ENCODE results near the gene RPS25.
"Not testable (repeated sequence)": the region's sequence is repeated elsewhere in the genome, so short reads cannot be mapped to it uniquely, and the experiment has no call there.

Gene RPS25

DNA sequence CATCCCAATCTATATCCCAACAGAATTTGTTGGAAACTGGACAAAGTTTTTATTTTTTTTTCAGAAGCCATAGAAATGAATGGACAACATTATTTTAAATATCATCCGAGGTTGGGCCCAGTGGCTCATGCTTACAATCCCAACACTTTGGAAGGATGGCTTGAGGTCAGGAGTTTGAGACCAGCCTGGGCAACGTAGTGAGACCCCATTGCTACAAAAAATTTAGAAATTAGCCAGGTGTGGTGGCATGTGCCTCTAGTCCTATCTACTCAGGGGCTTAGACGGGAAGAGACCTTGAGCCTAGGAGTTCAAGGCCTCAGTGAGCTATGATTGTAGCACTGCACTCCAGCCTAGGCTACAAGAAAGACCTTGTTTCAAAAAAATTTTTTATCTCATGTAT lies 16.7 kb upstream of the RPS25 start:
- DNase-seq: no peak

DNA sequence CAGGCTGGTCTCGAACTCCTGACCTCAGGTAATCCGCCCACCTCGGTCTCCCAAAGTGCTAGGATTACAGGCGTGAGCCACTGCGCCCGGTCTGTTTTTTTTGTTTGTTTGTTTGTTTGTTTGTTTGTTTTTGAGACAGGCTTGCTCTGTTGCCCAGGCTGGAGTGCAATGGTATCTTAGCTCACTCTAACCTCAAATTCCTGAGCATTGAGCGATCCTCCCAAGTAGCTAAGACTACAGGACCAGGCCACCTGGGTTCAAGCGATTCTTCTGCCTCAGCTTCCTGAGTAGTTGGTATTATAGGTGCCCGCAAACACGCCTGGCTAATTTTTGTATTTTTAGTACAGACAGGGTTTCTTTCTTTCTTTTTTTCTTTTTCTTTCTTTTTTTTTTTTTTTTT lies 15.3 kb upstream of the RPS25 start:
- DNase-seq: not testable (repeated sequence)

DNA sequence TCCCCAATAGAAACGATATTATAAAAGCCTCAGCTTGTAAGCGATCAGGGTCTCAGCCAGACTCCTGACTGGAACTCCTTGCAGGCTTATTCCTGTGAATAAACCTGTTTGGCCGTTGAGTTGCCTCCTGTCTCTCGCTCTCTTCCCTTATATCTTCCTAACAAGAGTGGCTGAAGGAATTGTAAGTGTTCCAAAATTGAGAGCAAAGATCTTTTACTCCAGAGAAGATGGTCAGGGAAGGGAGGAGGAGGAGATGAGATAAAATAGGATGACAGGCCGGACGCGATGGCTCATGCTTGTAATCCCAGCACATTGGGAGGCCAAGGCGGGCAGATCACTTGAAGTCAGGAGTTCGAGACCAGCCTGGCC lies 13.8 kb upstream of the RPS25 start:
- no peak for DNase-seq

DNA sequence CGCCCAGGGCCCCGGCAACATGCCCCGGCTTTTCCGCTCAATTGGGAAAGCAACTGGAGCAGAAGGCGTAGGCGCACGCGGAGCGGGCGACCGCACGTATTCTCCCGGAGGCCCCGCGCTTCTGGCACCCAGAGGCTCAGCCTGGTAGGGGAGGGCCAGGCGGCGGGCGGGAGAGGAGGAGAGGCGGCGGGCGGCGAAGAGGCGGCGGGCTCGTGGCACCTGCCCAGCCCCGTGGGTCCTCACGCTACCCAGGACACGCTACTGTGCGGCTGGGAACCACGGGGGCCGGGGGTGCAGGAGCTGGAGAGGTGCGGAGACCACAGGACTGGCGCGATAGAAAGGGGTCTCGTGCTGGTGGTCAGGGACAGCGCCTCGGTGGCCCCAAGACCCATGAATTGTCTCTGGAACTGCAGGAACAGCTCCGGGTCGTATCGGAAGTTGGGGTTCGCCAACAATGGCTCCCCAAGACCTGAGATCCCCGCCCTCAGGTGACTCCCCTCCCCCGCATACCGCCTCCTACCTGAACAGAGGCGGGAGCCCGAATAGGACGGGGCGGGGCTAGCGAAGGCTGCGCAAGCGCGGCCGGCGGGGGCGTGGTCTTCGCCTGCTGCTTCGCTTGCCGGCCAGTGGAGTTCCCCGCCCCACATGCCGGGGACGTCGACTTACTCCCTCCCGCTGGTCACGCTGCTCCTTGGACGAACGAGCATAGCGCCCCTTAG lies 12.3 kb upstream of the RPS25 start, which contains the start of gene SLC37A4:
TSS of gene SLC37A4 (minus strand) at position 549 of the 719 bp plus-strand sequence.
- DNase-seq: peak; percentile 89

DNA sequence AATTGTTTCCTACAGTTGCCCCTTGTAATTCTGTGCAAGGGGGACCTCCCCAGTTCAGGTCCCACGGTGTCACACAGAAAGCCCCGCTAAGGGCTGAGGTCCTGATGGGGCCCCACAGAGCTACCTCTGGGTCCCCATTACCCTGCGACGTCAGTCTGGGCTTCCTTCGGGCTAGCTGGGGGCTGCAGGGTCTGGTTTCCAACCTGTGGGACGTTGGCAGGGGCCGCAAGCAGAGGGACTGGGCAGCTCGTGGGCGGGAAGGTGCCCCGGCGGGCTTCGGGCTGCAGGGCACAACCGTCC lies 11.8 kb upstream of the RPS25 start:
- no peak for DNase-seq

DNA sequence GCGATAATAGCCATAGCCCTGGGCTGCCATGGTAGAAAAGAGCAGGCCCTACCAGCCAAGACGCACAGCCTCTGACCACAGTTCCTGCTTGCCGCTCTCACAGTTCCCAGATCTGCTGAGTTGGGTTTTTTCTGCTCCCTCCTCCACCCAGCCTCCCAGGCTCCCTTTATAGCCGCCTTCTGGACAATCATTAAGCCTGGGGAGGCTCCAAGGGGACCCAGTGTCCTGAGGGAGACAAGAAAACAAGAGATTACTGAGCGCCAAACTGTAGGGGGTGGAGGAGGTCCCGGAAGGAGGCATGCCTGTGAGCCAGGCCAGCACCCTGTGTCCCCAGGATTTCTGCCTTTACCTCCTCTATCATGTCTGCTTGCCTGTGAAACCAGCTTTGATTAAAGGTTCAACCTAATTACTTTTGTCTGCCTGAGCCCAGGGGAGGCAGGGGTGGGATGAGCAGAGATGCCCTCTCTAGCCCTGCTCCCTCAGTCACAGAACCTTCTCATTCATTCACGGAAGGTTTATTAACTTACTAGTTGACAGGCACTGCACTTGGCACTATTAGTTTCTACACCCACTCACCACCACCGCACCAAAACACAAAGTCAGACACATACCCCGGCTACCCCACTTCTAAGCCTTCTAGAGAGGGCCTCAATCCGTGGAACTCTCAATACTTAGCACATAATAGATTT lies 11.3 kb upstream of the RPS25 start:
- DNase-seq: no peak

DNA sequence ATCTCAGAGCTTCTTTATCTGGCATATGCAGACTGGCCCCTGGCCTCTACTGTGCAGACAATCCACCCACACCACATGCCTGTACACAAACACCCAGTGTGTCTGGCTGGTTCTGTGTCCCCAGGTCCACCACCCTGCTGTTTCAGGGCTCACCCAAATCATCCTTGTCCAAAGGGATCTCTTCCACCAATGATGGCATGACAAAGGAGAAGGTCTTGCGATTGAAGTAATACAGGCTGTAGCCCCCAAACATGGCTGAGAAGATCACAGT lies 10.9 kb upstream of the RPS25 start:
- DNase-seq: no peak

DNA sequence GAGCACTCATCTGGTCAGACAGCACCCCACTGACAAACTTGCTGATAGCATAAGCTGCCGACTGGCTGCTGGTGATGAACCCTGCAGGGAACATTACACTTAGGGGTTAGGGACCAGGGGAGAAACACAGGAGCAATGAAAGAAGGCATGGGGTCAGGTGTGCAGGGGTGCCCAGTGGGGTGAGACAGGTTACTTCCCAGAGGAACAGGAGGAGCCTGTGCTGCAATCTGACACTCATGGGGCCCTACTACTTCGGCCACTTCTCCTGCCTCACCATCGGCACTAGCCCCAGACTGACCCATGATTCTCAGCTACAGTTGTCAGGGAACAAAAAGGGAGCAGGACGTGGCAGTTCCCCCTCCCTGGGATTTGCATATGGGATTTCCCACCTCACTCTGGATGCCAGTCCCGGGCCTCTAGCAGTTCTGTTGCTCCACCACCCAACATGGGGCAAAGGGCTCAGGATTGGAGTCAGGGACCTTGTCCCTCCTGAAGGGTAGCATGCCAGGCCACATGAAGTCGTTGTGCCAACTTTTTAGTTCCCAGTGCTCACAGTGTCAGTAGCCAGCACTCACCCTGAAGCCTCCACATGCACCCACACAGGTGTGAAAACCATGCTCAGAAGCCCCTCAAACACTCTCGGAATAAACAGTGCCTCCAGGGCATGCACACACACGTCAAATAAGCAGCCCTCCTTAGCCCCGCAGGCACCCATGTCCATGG lies 10.4 kb upstream of the RPS25 start:
- no peak for DNase-seq

DNA sequence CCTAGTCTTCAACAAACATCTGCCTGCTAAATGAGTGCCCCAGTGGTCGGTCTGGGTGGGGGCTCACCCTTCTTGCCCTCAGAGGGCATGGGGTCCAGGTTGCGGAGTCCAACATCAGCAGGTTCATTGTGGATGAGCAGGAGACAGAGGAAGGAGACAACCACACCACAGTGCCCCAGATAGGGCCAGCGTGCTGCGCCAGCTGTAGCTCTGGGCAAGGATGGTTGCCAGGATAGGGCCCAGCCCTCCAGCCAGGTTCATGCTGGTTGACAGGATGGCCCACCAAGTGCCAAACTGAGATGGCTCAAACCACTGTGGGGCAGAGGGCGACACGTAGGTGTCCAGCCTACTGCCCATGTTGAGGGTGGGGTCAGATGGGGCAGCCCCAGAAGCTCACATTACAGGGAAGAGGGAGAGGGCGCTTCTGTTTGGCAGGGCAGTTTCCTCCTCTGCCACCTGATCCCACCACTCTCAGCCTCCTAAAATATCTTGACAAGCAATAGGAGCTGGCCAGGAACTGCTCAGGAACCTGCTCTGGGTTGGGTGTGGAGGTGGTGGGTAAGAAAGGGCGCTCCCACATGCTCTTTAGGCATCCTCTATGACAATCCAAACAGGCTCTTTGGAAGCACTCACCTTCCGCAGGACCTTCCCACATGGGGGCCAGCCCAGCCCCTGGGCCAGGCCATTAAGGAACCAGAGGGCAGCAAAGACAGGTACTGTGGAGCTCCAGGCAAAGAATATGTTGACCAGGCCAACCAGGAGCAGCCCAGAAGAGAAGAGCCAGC lies 9.6 kb upstream of the RPS25 start:
- no peak for DNase-seq

DNA sequence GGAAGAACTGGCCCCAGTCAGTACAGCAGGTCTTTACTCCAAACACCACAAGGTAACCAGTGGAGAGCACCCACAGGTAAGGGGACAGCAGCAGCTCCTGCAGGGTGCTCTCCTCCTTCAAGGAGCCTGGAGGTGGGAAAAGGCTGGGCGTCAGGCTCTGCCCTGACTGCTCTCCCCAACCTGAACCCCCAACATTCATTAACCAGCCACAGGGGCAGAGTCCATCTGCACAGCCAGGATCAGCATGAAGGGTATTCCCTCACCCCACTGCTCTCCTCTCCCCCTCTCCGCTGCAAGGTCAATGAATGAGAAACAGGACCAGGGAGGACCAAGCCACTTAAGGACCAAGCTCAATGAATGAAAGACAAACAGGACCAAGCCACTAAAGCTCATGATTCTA lies 8.8 kb upstream of the RPS25 start:
- DNase-seq: no peak

DNA sequence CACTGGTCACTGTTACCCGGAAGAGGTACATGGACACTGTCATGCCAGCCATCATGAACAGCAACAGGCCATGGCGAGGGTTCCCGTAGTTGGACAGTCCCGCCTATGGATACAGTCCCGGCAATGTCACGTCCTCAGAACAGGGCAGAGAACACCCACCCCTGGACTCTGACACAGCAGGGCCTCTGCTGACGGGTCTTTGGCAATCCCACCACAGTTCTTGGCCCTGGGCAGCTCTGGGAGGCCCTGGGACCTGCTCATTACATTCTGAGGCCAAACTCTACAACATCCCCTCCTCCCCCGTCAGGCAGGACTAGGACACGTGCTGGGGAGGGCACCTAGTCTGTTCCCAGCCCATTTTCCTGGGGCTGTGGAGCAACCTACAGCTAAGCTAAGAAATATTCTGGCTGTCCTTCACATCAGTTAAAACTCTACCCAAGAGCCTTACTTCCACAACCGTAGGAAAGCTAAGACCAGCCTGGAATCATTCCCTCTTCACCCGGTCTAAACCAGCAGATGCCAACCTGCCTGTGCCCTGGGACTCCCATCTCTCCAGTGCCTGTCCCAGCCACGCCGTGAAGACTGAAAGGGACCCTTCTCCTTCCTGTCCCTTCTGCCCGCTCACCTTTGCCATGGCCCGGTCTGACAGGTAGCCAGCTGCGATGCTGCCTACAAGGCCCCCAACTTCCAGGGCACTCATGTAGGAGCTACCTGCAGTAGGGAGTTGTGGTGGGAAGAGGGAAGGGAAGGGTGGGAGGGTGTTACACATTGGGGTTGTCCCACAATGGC lies 8.0 kb upstream of the RPS25 start:
- no peak for DNase-seq

DNA sequence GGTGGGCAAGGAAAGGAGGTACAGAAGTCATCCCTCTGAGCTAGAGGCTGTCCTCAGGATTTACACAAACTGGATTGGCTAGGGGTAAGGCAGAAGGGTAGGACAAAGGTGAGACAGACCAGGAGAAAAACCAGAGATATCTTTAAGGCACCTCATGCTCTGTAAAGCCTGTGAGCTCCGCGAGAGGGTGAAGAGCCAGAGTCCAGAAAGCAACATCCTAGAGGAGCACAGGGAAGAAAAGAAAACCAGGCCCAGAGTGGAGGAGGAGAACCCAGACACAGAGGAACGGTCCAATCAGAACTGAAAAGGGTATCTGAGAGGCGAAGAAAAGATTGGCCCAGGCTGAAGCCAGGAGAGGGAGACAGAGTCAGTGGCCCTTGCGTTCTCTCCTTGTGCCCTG lies 7.4 kb upstream of the RPS25 start:
- DNase-seq: no peak

DNA sequence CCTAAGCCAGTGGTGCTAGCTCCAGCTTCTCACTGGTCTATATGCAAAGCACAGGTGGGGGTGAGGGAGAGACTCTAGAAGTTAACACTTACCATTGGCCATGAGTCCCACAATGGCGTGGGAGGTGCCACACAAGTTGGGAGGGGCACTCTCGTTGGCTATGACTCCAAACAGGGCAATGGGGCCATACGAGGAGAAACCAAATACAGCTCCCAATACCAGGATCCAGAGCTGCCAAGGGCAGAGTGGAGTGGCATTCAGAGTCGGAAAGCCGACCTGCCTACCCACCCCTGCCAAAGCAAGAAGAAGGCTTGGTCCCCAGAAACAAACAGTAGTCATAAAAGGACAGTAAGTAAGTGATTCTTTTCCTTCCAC lies 6.9 kb upstream of the RPS25 start:
- no peak for DNase-seq

DNA sequence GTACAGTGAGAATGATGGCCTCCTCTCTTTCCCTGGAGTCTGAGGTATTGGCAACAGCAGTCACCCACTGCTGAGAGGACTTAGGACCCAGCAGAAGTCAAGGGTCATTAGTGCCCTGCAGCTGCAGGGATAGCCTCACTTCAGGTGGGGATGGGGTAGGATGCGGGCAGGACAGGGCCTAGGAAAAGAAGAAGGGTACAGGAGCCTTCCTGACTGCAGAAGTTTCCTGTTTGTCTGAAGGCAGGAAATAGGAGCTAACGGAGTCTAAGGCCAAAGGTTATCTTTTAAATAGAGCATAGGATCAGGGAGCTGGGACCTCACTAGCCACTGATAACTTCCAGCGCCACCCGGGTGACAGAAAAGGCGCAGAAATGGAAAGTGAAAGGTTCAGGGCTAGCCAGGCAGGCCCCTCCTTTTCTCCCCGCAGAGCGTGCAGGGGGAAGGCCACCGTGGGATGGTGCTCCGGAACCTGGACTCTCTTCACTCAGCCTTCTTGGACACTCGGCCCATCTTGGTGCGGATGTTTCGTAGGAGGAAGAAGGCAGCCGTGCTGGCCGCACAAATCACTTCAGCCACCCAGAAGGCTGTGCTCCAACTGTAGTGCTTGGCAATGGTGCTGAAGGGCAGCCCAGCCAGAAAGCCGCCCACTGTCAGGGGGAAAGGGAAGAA lies 6.4 kb upstream of the RPS25 start:
- no peak for DNase-seq

DNA sequence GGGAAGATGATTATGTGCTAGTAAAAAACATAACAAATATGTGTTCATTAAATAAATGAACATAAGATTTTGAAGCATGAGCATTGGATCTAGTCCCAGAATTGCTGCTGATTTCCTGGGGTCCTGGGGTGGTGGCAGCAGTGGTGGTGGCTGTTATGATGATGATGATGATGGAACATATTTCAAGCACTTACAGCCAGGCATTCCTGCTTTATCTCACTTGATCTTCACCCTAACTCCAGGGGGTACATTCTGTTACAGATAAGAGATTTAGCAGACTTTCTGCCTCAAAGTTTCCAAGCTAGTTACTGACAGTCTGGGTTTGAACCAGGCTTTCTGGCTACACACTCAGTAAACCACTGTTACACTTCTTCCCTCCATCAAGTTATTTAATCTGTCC lies 5.6 kb upstream of the RPS25 start:
- DNase-seq: no peak

DNA sequence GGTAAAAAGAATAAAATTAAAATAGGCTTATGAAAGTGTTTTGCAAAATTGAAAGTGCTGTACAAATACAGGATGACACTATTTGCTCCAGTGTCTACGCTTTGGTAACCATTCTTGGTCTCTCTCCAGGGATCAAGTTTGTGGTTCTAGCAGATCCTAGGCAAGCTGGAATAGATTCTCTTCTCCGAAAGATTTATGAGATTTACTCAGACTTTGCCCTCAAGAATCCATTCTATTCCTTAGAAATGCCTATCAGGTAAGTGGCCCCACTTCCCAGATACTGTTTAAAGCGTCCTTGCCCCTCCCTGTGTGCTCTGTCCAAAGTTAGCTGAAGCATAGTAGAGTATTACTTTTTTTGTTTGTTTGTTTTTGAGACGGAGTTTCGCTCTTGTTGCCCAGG lies 3.5 kb upstream of the RPS25 start:
- DNase-seq: no peak

DNA sequence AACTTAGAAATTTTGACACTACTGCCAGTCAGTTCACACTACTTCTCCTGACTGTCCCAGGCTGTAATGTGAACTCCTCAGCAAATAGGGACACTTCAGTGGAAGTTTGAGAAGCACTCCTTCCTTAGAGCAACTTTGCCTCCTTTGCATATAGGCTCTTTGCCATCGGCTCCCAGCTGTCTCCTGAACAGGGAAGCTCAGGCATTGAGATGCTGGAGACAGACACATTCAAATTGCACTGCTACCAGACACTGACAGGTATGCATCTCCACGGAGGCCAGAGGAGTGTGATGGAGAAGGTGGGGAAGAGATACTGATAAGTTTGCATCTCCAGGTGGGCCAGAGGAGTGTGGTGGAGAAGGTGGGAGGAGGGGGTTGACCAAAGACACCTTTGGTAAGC lies 1.9 kb upstream of the RPS25 start:
- no peak for DNase-seq

DNA sequence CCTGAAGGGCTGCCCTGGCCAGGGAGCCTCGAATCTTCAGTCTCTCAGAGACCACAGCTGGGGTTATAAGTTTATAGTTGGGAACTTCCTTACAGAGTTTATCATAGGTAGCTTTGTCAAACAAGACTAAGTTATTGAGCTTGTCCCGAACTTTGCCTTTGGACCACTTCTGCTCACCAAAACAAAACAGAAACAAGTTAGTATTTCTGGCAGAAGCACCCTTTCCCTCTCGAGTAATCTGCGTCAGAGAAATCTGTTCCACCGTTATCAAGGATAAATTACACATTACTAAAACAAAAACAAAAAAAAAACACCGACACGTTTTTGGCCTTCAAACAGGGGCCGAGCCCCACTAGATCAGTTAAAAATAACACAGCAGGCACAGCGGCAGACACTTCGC lies 766 bp downstream of the RPS25 start:
- DNase-seq: not testable (repeated sequence)

DNA sequence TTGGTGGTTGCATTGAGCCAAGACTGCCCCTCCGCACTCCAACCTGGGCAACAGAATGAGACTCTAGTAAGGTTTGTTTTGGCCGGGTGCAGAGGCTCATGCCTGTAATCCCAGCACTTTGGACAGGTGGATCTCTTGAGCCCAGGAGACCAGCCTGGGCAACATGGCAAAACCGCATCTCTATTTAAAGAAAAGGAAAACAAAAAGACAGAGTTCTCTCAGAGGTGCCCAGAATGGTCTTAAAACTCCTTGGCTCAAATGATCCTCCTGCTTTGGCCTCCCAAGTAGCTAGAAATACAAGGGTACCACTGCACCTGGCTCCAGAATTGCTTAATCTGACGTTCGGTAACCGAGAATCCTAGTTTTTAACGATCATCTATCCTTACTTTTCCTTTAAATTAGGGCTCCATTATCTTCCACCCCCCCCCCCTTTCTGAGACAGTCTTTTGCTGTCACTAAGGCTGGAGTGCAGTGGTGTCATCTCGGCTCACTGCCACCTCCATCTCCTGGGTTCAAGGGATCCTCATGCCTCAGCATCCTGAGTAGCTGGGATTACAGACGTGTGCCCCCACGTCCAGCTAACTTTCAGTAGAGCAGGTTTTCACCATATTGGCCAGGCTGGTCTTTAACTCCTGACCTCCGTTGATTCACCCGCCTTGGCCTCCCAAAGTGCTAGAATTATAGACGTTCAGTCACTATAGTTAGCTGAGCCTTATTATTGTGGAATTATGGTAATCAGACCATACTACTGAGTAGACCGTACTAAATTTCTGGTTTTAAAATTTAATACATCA lies 1.7 kb downstream of the RPS25 start:
- DNase-seq: no peak

DNA sequence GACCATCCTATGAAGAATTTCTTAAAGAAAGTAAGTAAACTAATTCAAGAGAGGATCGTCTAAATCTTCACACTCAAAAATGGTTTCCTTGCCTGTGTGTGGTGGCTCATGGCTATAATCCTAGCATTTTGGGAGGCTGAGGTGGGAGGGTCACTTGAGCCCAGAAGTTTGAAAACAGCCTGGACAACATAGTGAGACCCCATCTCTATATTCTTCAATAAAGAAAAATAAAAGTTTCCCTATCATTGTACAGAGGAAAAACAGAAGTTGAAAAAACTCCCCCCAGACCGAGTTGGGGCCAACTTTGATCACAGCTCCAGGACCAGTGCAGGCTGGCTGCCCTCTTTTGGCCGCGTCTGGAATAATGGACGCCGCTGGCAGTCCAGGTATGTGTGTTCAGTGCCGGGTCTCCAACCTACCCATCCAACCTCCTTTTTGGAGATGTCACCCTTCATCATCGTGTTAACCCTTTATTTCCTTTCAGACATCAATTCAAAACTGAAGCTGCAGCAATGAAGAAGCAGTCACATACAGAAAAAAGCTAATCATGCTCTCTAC lies 3.0 kb downstream of the RPS25 start:
- DNase-seq: no peak

DNA sequence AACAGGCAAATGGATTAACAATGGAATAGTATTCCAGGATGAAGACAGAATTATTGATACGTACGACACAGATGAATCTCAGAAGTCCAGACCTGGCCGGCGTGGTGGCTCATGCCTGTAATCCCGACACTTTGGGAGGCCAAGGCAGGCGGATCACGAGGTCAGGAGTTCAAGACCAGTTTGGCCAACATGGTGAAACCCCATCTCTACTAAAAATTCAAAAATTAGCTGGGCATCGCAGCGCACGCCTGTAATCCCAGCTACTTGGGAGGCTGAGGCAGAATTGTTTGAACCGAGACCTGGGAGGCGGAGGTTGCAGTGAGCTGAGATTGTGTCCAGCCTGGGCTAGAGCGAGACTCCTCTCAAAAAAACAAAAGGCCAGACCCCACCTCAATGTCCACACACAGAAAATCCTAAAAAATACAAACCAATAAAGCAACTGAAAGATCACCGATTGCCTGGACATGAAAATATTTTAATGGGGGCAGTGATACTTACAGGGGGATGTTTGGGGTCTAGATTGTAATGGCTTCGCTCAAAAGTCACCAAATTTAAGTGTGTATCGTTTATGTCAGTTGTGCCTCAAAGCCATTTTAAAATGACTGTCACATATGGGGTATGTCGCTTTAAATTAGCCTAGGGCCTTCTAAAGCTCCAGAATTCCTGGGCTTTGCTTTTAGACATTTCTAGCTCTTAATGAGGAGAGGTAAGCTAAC lies 3.8 kb downstream of the RPS25 start:
- no peak for DNase-seq
